Measurements from ENCODE around the gene C10orf90.
"Not testable (repeated sequence)": the region's sequence is repeated elsewhere in the genome, so short reads cannot be mapped to it uniquely, and the experiment has no call there.

C10orf90 gene

GRCh38 chr10:126580873-126581647, 89.4 kb downstream of the C10orf90 start:
- no peak for DNase-seq

GRCh38 chr10:126576336-126576735, 94.2 kb downstream of the C10orf90 start:
- DNase-seq, result no peak

GRCh38 chr10:126570621-126571602, 99.6 kb downstream of the C10orf90 start:
- DNase-seq, result no peak

- DNase-seq, result no peak
Measured at GRCh38 chr10:126570245-126570570, 100.3 kb downstream of the C10orf90 start.

GRCh38 chr10:126569513-126570244, 100.8 kb downstream of the C10orf90 start:
- no peak for DNase-seq

GRCh38 chr10:126568809-126569385, 101.6 kb downstream of the C10orf90 start:
- no peak for DNase-seq

- DNase-seq, result no peak
Measured at GRCh38 chr10:126565871-126566270, 104.6 kb downstream of the C10orf90 start.

GRCh38 chr10:126565441-126565840, 105.1 kb downstream of the C10orf90 start:
- DNase-seq, result no peak

- DNase-seq, result no peak
Measured at GRCh38 chr10:126564326-126564888, 106.1 kb downstream of the C10orf90 start.

- no peak for DNase-seq
Measured at GRCh38 chr10:126563361-126563760, 107.1 kb downstream of the C10orf90 start.

- DNase-seq, result no peak
Measured at GRCh38 chr10:126561921-126562680, 108.4 kb downstream of the C10orf90 start.

GRCh38 chr10:126561294-126561920, 109.1 kb downstream of the C10orf90 start:
- no peak for DNase-seq

GRCh38 chr10:126558881-126559280, 111.6 kb downstream of the C10orf90 start:
- DNase-seq, result no peak

- DNase-seq, result no peak
Measured at GRCh38 chr10:126551202-126551601, 119.3 kb downstream of the C10orf90 start.

- not testable (repeated sequence) for DNase-seq
Measured at GRCh38 chr10:126550586-126550985, 119.9 kb downstream of the C10orf90 start.

GRCh38 chr10:126549344-126549743, 121.1 kb downstream of the C10orf90 start:
- no peak for DNase-seq

GRCh38 chr10:126544565-126544964, 125.9 kb downstream of the C10orf90 start:
- DNase-seq, result no peak

GRCh38 chr10:126538439-126539135, 131.9 kb downstream of the C10orf90 start:
- no peak for DNase-seq

- no peak for DNase-seq
Measured at GRCh38 chr10:126536656-126537055, 133.8 kb downstream of the C10orf90 start.

- no peak for DNase-seq
Measured at GRCh38 chr10:126536148-126536547, 134.3 kb downstream of the C10orf90 start.

- no peak for DNase-seq
Measured at GRCh38 chr10:126533644-126534043, 136.8 kb downstream of the C10orf90 start.
